KG1 (cell line): Measurements from ENCODE around the gene CACNA1C.

Source experiments
- DNase-seq: peaks from one replicate; lab custom pipeline; 2025; lab: John Stamatoyannopoulos, UW

The CACNA1C gene

GRCh38 chr12:2035431-2036055 lies 17.2 kb upstream of the CACNA1C start:
- no peak for DNase-seq

DNA sequence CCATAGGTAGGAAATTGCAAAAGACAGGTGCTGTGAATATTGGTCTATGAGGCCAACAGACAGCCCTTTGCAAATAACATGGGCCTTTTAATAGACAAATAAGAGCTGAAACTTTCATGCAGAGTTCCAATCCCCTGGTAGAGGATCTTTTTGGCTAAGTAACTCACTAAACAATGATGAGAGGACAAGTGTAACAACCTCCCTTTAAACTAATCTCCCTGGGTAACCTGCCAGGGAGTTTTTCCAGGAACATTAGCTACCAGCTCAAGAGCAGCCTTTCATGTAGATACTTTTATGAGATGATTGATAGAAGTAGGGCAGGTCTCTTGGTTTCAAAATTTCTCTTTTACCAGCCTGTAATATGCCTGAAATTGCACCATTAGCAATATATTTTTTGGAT lies 13.8 kb upstream of the CACNA1C start:
- DNase-seq: no peak

GRCh38 chr12:2043054-2043453 lies 9.7 kb upstream of the CACNA1C start:
- no peak for DNase-seq

DNA sequence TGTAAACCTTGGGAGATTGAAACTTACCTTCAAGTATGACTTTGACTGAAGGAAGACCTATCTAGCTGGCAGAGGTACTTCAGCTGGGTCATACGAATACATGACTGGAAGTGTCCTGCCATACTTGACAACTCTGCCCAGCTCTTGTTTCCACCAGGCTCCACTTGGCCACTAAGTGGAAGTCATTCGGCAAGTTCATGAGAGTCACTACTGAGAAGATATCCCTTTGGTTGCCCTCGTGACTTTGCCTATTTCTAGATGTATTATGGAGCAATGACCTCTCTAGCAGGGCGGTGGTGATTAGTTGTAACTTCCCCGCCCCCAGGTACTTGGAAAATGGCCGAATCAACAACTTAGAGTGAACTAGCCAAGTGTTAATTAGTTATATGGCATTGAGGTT lies 8.6 kb upstream of the CACNA1C start:
- no peak for DNase-seq

DNA sequence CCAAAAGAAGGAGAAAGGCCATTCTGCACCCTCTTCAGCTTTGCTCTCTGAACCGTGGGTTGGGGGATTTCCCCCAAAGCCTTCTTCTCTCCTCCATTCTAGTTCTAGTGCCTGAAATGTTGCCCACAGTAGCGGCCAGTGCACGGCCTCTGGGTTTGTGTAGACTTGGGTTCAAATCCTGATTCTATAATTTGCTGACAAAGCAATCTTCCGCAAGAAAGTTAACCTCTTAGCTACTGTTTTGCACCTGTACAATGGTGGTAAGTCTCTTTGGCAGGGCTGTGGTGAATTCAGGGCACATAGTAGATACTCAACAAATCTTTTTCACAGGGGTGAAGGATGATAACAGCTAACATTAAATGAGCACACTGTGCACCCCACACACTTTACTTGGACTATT lies 5.8 kb upstream of the CACNA1C start:
- DNase-seq: no peak

DNA sequence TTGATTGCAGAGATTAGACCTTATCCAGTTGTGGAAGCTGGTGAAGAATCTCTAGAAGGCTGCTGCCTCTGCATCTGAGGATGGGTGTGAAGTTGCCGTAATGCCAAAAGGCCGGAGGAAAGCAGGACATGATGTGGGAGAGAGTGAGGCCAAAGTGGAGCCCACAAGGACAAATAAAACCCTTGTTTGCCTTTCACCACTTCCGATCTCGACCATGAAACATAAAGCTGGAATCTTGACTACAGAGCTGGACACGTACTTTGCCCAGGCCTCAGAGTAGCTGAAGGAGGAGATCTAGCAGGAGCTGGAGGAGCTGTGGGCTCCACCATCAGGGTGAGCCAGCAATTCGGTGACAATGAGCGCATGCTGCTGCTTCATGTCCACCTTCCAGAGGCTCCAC lies 5.0 kb upstream of the CACNA1C start:
- DNase-seq: no peak

- DNase-seq: no peak
Measured at GRCh38 chr12:2049604-2050540, 2.9 kb upstream of the CACNA1C start.

- no peak for DNase-seq
Measured at GRCh38 chr12:2051700-2052621, 826 bp upstream of the CACNA1C start.

DNA sequence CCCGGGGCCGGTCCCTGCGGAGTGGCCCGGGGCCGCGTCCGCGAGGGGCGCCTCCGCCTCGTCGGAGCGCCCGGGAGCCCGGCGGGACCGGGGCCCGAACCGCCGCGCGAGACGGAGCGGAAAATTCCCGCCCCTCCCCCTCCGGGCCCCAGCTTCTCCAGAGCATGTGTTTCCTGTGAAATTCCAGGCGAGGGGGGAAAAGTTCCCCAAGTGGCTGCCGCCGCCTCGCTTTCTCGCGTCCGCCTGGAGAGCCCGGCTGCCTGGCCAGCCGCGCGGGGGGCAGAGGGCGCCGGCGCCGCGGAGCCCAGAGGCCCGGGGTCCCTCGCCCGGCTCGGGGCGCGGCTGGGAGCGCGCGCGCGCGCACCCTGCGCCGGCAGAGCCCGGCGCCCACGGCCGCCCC lies 904 bp downstream of the CACNA1C start:
- no peak for DNase-seq

DNA sequence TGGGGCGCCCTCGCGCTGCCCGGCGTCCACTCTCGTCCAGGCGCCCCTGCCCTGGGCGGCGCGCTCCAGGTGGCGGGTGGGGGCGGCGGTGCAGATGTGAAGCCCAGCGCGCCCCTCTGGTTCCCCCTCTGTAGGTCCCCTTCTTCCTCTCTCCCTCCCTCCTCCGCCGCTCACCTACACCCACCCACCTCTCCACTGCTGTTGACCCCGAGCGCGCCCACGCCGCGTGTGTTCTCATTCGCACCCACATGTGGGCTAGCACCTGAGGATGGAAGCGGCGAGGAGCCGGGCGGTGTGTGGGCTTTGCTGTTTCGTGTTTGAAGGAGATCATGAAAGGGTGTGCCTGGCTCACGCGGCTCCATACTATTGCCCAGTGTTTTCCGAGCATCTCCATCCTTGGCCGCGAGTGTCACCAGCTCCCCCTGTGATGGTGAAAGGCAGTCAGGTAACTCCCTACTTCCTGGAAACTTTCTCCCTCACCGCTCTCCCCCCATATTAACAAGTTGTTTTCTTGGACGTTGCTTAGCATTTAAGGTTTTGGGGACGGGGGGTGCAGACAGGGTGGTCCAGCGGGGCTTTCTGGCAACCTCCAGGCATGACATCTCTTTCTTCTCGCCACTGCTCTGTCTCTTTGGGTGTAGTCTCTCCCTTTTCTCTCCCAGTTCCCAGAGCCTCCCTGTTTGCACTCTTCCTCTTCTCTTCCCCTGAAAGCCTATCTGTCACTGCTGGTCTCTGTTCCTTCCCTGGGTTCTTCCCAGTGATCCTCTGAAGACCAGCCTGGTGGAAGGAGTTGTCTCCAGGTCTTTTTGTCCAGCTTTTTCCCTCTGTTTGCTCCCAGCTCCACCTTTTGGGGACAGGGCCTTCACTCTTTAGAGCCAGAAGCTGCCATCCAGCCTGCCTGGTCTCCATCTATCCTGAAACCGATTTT lies 1.6 kb downstream of the CACNA1C start:
- no peak for DNase-seq

DNA sequence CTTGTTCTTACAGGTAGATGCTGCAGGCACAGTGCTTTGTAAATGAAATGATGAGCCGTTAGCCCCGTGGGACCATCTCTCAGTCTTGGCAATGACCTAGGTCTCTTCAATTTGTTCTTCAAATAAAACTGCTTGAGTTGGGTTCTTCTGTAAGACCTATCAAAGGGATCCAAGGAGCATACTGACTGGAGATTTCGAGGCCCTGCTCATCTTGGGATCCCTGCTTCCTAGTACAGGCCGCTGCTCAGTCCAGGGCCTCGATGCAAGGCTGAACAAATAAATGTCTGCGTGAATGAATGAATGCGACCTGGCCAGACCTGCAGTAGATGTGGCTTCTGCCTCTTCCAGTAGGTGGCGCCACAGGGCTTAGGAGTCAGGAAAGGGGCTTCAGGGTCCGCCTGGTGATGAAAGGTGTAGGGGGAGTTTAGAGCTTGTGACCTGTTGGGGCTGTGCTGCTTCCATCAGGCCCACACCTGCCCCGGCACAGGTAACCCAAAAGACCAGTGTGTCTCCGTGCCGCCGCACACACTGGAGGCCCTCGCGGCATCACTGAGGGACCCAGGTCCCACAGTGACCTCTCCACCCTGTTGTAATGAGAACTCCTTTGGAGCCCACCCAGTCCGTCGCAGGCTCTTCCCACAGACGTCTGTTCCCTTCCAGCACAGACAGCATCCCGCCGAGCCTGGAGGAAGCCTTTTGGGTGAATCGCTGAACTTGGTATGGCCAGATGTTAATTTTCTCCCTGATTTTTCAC lies 4.4 kb downstream of the CACNA1C start:
- peak; percentile 56 for DNase-seq

- DNase-seq: no peak
Measured at GRCh38 chr12:2057795-2058408, 5.1 kb downstream of the CACNA1C start.

GRCh38 chr12:2058837-2059236 lies 6.0 kb downstream of the CACNA1C start:
- no peak for DNase-seq

- DNase-seq: no peak
Measured at GRCh38 chr12:2061402-2061801, 8.6 kb downstream of the CACNA1C start.

- DNase-seq: peak; percentile 17
Measured at GRCh38 chr12:2064071-2064507, 11.3 kb downstream of the CACNA1C start.

GRCh38 chr12:2068653-2069052 lies 15.9 kb downstream of the CACNA1C start:
- no peak for DNase-seq

- no peak for DNase-seq
Measured at GRCh38 chr12:2070440-2071045, 17.8 kb downstream of the CACNA1C start.

DNA sequence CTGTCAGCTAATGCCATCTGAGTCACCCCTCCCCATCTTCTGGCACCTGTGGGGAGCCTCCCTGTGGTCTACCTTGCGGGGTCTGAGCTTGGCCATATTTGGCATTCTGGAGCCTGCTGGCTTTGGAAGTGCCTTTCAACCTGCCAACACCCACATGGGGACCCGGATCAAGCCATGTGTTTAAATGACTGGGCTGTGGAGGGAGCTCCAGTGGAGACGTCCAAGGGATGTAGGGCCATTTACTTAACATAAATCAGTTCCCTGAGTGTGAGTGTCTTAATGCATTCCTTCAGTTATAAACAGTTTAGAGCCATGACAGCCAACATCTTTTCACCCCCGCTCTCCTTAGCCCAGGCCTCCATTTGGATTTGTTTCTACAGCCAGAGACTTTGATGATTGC lies 22.0 kb downstream of the CACNA1C start:
- no peak for DNase-seq

- no peak for DNase-seq
Measured at GRCh38 chr12:2075508-2076195, 22.9 kb downstream of the CACNA1C start.
